Epithelial cell of proximal tubule (primary cell): ENCODE data around the gene FLNB. TPM values are rescaled to one million over a fixed set of nuclear protein-coding genes. Genes with fewer than 3 reads are reported as not detected.

ENCODE experiments used
- DNase-seq: peaks from one replicate; pipeline ENCODE4 v3.0.0-alpha.2; 2011; ENCODE audit warnings: low read depth
- H3K4me3 ChIP-seq: 2 replicates; pipeline ENCODE4 v1.5.1; 2011; ENCODE audit warnings: low read depth, mild to moderate bottlenecking, low read length
- CTCF ChIP-seq: conservative IDR thresholded peaks from 2 replicates; pipeline ENCODE4 v1.5.1; 2012; ENCODE audit warnings: low read depth, mild to moderate bottlenecking, low read length
- total RNA-seq: library from RNA; depleted of rRNA; stranded (reverse); fragments of >200 nt; gene quantifications from 2 replicates; pipeline ENCODE4 v1.2.3, GENCODE V29; 2015

FLNB gene
- total RNA-seq, 1 donor from 2014 or later = 223 TPM

GRCh38 chr3:58180940-58181587, 172.8 kb downstream of the FLNB start:
- no peak overlapping the region for H3K4me3 ChIP-seq
- no peak for TF ChIP-seq CTCF
- peak; percentile 48 for DNase-seq

GRCh38 chr3:58183221-58183620, 175.0 kb downstream of the FLNB start:
- H3K4me3 ChIP-seq = no peak overlapping the region
- DNase-seq = no peak
- TF ChIP-seq CTCF = no peak

- TF ChIP-seq CTCF = no peak
- no peak for DNase-seq
- H3K4me3 ChIP-seq = no peak overlapping the region
Measured at GRCh38 chr3:58183891-58184290, 175.7 kb downstream of the FLNB start.

- DNase-seq = no peak
- TF ChIP-seq CTCF = no peak
- no peak overlapping the region for H3K4me3 ChIP-seq
Measured at GRCh38 chr3:58184309-58184981, 176.2 kb downstream of the FLNB start.

GRCh38 chr3:58184982-58185360, 176.7 kb downstream of the FLNB start:
- DNase-seq = no peak
- TF ChIP-seq CTCF = no peak
- H3K4me3 ChIP-seq = no peak overlapping the region

- DNase-seq = no peak
- H3K4me3 ChIP-seq = no peak overlapping the region
- no peak for TF ChIP-seq CTCF
Measured at GRCh38 chr3:58188173-58188564, 179.9 kb downstream of the FLNB start.
